ENCODE results near the gene PUS10. TPM values are rescaled to one million over a fixed set of nuclear protein-coding genes. Genes with fewer than 3 reads are reported as not detected.

PUS10 gene, protein sequence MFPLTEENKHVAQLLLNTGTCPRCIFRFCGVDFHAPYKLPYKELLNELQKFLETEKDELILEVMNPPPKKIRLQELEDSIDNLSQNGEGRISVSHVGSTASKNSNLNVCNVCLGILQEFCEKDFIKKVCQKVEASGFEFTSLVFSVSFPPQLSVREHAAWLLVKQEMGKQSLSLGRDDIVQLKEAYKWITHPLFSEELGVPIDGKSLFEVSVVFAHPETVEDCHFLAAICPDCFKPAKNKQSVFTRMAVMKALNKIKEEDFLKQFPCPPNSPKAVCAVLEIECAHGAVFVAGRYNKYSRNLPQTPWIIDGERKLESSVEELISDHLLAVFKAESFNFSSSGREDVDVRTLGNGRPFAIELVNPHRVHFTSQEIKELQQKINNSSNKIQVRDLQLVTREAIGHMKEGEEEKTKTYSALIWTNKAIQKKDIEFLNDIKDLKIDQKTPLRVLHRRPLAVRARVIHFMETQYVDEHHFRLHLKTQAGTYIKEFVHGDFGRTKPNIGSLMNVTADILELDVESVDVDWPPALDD
- total RNA-seq (1 to 10 TPM; 2.5 to 6.5 (median 4.9) TPM), polyA plus RNA-seq (1 to 10 TPM; 1.9 to 2.1 TPM)
- long read RNA-seq, donor 1, partial matches to known transcripts: 0 of 2 reads
- long read RNA-seq, donor 1, other reads (novel, unspliced or antisense): 2 of 2 reads
- long read RNA-seq, donor 2, partial matches to known transcripts: 1 of 4 reads
- long read RNA-seq, donor 2, other reads (novel, unspliced or antisense): 3 of 4 reads
- long read RNA-seq, donor 3, partial matches to known transcripts: 0 of 4 reads
- long read RNA-seq, donor 3, other reads (novel, unspliced or antisense): 4 of 4 reads

DNA sequence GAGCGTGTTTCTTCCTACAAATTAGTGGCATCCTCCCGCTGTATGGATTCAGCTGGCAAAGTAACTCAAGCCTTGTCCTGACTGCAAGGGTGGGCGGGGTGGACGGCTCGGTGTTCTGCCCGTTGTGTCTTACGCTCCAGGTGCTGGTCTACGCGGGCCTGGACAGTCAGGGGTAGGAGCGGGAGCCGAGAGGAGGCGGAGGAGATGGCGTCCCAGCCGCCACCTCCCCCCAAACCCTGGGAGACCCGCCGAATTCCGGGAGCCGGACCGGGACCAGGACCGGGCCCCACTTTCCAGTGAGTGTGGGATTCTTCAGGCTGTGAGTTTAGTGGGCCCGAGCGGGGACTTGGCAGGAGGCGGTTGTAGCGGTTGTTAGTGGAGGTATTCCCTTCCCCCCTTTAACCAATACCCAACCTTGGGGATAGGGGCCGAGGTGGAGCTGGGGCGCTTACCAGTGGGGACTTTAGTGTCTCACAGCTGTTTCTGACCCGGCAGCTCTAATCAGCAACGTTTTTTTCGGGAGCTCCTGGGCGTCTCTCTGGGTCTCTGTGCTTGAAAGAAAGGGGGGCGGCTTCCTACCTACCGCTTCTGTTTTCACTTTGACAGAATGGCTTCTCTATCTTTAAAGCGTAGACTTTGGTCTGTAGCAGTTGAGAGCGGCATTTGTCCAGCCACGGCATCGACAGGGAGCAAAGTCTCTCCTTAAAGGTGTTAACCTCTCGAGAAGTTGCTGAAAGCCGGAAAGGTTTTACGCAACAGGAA, at the start of gene PUS10, which contains the start of gene PEX13:
Gene PUS10 (minus strand): TSS at position 700 of the 762 bp plus-strand sequence. CDS start 6,365 bp downstream, outside the sequence.
Gene PEX13 (plus strand): TSS at position 165 of the 762 bp plus-strand sequence. CDS start 40 bp downstream, at position 205.
- Histone ChIP-seq H3K27ac (peak within 1 kb of the TSS; percentile 38 to 96 (median 89)), H3K9me3 (peaks cover 0 to 7% (median 0%) of the 10 kb centered on the region in 12 donors), H3K36me3 (peaks cover 0 to 16% (median 0%) of the 10 kb centered on the region in 9 donors), H3K4me1 (peaks cover 0 to 41% (median 29%) of the 10 kb centered on the region in 12 donors), H3K27me3 (no peaks in the 10 kb centered on the region), H3K4me3 (peak within 1 kb of the TSS; percentile 66 to 98 (median 78))
- ATAC-seq (peak; percentile 97 to 98 (median 97)), DNase-seq (peak; percentile 78 to 83 (median 81))
- WGBS, 4 donors: 0 to 1% (median 0%) methylated on average over 39 of the region's 39 CpGs
- intact Hi-C loops (cut with DNase I): loop anchor here in 4 of 10 donors (5.0 to 10.0 kb wide), 3 partner anchors 47 to 133 kb away; partner anchors contain the start of genes SANBR (in 4 of the 4) and REL (in 1 of the 4)
- peak in 1 of 2 donors; percentile 47 for TF ChIP-seq POLR2A (IDR thresholded peaks at IDR 0.05)
- TF ChIP-seq, protein P1, sequence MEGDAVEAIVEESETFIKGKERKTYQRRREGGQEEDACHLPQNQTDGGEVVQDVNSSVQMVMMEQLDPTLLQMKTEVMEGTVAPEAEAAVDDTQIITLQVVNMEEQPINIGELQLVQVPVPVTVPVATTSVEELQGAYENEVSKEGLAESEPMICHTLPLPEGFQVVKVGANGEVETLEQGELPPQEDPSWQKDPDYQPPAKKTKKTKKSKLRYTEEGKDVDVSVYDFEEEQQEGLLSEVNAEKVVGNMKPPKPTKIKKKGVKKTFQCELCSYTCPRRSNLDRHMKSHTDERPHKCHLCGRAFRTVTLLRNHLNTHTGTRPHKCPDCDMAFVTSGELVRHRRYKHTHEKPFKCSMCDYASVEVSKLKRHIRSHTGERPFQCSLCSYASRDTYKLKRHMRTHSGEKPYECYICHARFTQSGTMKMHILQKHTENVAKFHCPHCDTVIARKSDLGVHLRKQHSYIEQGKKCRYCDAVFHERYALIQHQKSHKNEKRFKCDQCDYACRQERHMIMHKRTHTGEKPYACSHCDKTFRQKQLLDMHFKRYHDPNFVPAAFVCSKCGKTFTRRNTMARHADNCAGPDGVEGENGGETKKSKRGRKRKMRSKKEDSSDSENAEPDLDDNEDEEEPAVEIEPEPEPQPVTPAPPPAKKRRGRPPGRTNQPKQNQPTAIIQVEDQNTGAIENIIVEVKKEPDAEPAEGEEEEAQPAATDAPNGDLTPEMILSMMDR (IDR thresholded peaks at IDR 0.05): no peak

DNA sequence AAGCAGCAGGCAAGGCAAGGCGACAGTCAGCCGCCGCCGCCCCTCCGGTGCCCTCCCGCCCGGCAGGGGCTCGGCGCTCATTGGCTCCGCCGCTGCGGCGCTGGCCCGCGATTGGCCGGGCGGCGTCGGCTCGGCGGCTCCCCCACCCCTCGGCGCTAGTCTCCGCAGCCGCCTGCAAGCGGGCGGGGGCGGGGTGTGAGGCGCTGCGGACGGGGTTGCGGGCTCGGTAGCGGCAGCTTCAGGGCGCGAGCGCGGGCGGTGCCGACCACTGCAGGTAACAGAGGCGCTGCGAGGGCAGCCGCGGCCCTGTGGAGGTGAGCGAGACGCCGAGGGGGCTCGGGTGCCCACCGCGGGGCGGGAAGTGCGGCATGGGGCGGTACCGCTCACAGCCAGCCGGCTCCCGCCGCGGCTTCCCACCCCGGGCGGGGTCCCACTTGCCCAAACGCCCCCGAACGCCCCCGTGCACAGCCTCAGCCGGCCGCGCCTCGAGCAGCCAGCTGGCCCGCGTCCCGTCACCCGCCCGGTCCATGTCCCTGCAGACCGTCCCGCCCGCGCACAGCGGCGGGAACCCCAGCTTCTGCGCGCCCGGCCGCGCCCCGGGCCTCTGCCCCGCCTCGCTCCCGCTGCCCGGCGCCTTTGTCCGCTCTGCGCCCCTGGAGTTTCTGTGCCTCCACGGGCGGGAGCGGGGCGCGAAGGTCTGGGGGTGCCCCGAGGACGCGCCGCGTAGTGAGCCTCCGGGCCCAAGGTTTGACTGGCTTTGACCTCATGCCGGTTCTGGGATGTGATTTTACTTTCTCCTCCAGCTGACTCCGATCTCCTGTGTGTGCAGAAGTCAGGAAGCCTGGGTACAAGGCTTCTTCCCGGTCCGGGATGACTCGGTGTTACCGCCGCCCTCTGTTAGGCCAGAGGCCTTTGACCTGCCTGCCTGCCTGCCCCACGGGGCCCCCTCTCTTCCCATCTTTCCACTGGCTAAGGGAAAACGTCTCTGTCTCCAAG, 48.0 kb upstream of the PUS10 start, which contains the start of gene SANBR:
Gene SANBR (plus strand): TSS at position 158 of the 996 bp plus-strand sequence. CDS start 4,480 bp downstream, outside the sequence.
- intact Hi-C loops (cut with DNase I): loop anchor here in 4 of 10 donors (5.0 to 10.0 kb wide), 3 partner anchors 49 to 111 kb away; partner anchors contain the start of genes PEX13 (in 4 of the 4) and PUS10 (in 4 of the 4)
- H3K4me1 ChIP-seq: peaks cover 0 to 15% (median 7%) of the 10 kb centered on the region in 12 donors
- no peaks in the 10 kb centered on the region for H3K27me3 ChIP-seq
- DNase-seq (peak; percentile 88 to 93 (median 91)), ATAC-seq (peak; percentile 89 to 99 (median 98))
- H3K9me3 ChIP-seq: no peaks in the 10 kb centered on the region
- H3K4me3 ChIP-seq: peak within 1 kb of the TSS; percentile 78 to 97 (median 92)
- TF ChIP-seq POLR2A (IDR thresholded peaks at IDR 0.05): peak in 1 of 2 donors; percentile 77
- TF ChIP-seq, protein P1 (IDR thresholded peaks at IDR 0.05): peak in 3 of 12 donors; percentile 14 to 30 (median 24)
- 0 to 1% (median 0%) methylated on average over 9 to 112 of the region's 112 CpGs for WGBS, 4 donors
- peak within 1 kb of the TSS; percentile 57 to 94 (median 86) for H3K27ac ChIP-seq
- H3K36me3 ChIP-seq: peaks cover 0 to 23% (median 14%) of the 10 kb centered on the region in 9 donors

DNA sequence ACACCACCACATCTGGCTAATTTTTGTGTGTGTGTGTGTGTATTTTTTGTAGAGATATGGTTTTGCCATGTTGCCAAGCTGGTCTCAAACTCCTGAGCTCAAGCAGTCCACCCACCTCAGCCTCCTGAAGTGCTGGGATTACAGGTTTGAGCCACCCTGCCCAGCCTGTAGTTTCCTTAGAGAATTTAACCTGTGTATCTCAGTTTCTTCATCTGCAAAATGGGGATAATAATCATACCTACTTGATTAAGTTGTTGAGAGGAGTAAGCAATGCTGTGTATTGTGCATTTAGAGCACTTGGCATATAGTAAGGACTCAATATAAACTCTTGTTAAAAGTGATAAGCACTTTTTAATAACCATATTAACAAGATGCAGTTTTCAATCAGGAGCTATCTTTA, 41.3 kb upstream of the PUS10 start:
- Histone ChIP-seq H3K4me3 (no peak overlapping the region), H3K36me3 (peaks cover 0 to 13% (median 4%) of the 10 kb centered on the region in 9 donors), H3K27ac (no peak overlapping the region), H3K27me3 (no peaks in the 10 kb centered on the region), H3K4me1 (peaks cover 0 to 7% (median 0%) of the 10 kb centered on the region in 12 donors), H3K9me3 (no peaks in the 10 kb centered on the region)
- TF ChIP-seq, protein P1 (IDR thresholded peaks at IDR 0.05): no peak
- no peak for TF ChIP-seq POLR2A (IDR thresholded peaks at IDR 0.05)
- DNase-seq: no peak
- no peak for ATAC-seq
- intact Hi-C loops (cut with DNase I): no loop called here
